SK-N-SH treated with all-trans-retinoic acid at 6 μM for 48 hours (cell line): ENCODE results near the gene NDUFB7.

Source experiments
- ATAC-seq: fragments of 200-7000 bp; cut with Tn5 transposase; 3 replicates; pipeline ENCODE4 v1.9.1; 2020; ENCODE audit warnings: mild to moderate bottlenecking, moderate library complexity
- ARNTL ChIP-seq: fragments of 450-650 bp; formaldehyde crosslinking; IDR thresholded peaks from 2 replicates; pipeline ENCODE4 v1.5.0; 2020; ENCODE audit warnings: low read depth, mild to moderate bottlenecking, moderate library complexity, borderline replicate concordance
- BACH2 ChIP-seq: fragments of 250-450 bp; sonication (Bioruptor Pico); IDR thresholded peaks from 2 replicates; pipeline ENCODE4 v1.9.0; 2021; ENCODE audit warnings: mild to moderate bottlenecking, borderline replicate concordance
- CREB5 ChIP-seq: fragments of 250-450 bp; sonication (Bioruptor Pico); IDR thresholded peaks from 2 replicates; pipeline ENCODE4 v1.5.1; 2020; ENCODE audit warnings: low read depth, mild to moderate bottlenecking, moderate library complexity
- CSDC2 ChIP-seq: fragments of 250-450 bp; sonication (Bioruptor Pico); IDR thresholded peaks from 2 replicates; pipeline ENCODE4 v1.5.0; 2020; ENCODE audit warnings: mild to moderate bottlenecking, moderate library complexity
- ESRRG ChIP-seq: fragments of 250-450 bp; sonication (Bioruptor Pico); IDR thresholded peaks from 2 replicates; pipeline ENCODE4 v1.6.1; 2021; ENCODE audit warnings: mild to moderate bottlenecking
- GLIS3 ChIP-seq: fragments of 250-450 bp; sonication (Bioruptor Pico); IDR thresholded peaks from 2 replicates; pipeline ENCODE4 v1.5.0; 2020; ENCODE audit warnings: mild to moderate bottlenecking, moderate library complexity
- ISL1 ChIP-seq: fragments of 250-450 bp; sonication (Bioruptor Pico); IDR thresholded peaks from 2 replicates; pipeline ENCODE4 v2.1.2; 2022; ENCODE audit warnings: mild to moderate bottlenecking, moderate library complexity
- OSR1 ChIP-seq: fragments of 250-450 bp; sonication (Bioruptor Pico); IDR thresholded peaks from 2 replicates; pipeline ENCODE4 v1.8.0; 2022; ENCODE audit warnings: moderate library complexity, mild to moderate bottlenecking, inconsistent platforms
- POU6F1 ChIP-seq: fragments of 250-450 bp; sonication (Bioruptor Pico); IDR thresholded peaks from 2 replicates; pipeline ENCODE4 v1.8.0; 2021; ENCODE audit warnings: low read depth, mild to moderate bottlenecking, moderate library complexity, borderline replicate concordance
- RARB ChIP-seq: fragments of 250-450 bp; sonication (Bioruptor Pico); IDR thresholded peaks from 2 replicates; pipeline ENCODE4 v1.8.0; 2021; ENCODE audit warnings: mild to moderate bottlenecking, moderate library complexity
- SNAI2 ChIP-seq: fragments of 250-450 bp; sonication (Bioruptor Pico); IDR thresholded peaks from 2 replicates; pipeline ENCODE4 v1.5.0; 2020; ENCODE audit warnings: mild to moderate bottlenecking, moderate library complexity
- TCF4 ChIP-seq: fragments of 250-450 bp; sonication (Bioruptor Pico); IDR thresholded peaks from 2 replicates; pipeline ENCODE4 v1.8.0; 2021; ENCODE audit warnings: mild to moderate bottlenecking, moderate library complexity, borderline replicate concordance
- TSHZ2 ChIP-seq: fragments of 250-450 bp; sonication (Bioruptor Pico); IDR thresholded peaks from 2 replicates; pipeline ENCODE4 v1.5.0; 2020; ENCODE audit warnings: mild to moderate bottlenecking, moderate library complexity
- ZC3H10 ChIP-seq: fragments of 250-450 bp; sonication (Bioruptor Pico); IDR thresholded peaks from 2 replicates; pipeline ENCODE4 v1.5.1; 2021; ENCODE audit warnings: mild to moderate bottlenecking, moderate library complexity
- ZFP3 ChIP-seq: fragments of 250-450 bp; sonication (Bioruptor Pico); IDR thresholded peaks from 2 replicates; pipeline ENCODE4 v1.5.0; 2020; ENCODE audit warnings: mild to moderate bottlenecking, moderate library complexity
- ZFP30 ChIP-seq: fragments of 450-650 bp; formaldehyde crosslinking; IDR thresholded peaks from 2 replicates; pipeline ENCODE4 v1.5.0; 2022; ENCODE audit warnings: mild to moderate bottlenecking, moderate library complexity
- ZNF565 ChIP-seq: fragments of 450-650 bp; formaldehyde crosslinking; conservative IDR thresholded peaks from 2 replicates; pipeline ENCODE4 v1.5.0; 2020; ENCODE audit warnings: low read depth, mild to moderate bottlenecking, moderate library complexity
- ZNF70 ChIP-seq: fragments of 450-650 bp; formaldehyde crosslinking; IDR thresholded peaks from 2 replicates; pipeline ENCODE4 v1.5.0; 2020; ENCODE audit warnings: mild to moderate bottlenecking, moderate library complexity
- ZNF8 ChIP-seq: fragments of 450-650 bp; formaldehyde crosslinking; IDR thresholded peaks from 2 replicates; pipeline ENCODE4 v1.5.0; 2020; ENCODE audit warnings: mild to moderate bottlenecking, moderate library complexity
- TF ChIP-seq, protein P1 (sequence below): fragments of 250-450 bp; sonication (Bioruptor Pico); IDR thresholded peaks from 2 replicates; pipeline ENCODE4 v1.8.0; 2020; ENCODE audit warnings: mild to moderate bottlenecking, moderate library complexity, borderline replicate concordance
- TF ChIP-seq, protein P2 (sequence below): fragments of 250-450 bp; sonication (Bioruptor Pico); IDR thresholded peaks from 2 replicates; pipeline ENCODE4 v1.5.1; 2021; ENCODE audit warnings: mild to moderate bottlenecking, moderate library complexity

Gene NDUFB7

GRCh38 chr19:14562660-14563589, 8.9 kb downstream of the NDUFB7 start:
- no peak for ATAC-seq

GRCh38 chr19:14561847-14562351, 10.0 kb downstream of the NDUFB7 start:
- TF ChIP-seq ZNF8 (no peak), ARNTL (CRISPR knock-in tag) (no peak), CSDC2 (CRISPR knock-in tag) (no peak), OSR1 (no peak), ZNF70 (CRISPR knock-in tag) (no peak), CREB5 (no peak), ZC3H10 (no peak), ISL1 (CRISPR knock-in tag) (no peak), ZFP3 (CRISPR knock-in tag) (no peak), POU6F1 (no peak), TSHZ2 (CRISPR knock-in tag) (no peak), GLIS3 (CRISPR knock-in tag) (no peak), ZNF565 (CRISPR knock-in tag) (no peak), RARB (no peak), SNAI2 (no peak), TCF4 (CRISPR knock-in tag) (no peak)
- TF ChIP-seq, protein P1, sequence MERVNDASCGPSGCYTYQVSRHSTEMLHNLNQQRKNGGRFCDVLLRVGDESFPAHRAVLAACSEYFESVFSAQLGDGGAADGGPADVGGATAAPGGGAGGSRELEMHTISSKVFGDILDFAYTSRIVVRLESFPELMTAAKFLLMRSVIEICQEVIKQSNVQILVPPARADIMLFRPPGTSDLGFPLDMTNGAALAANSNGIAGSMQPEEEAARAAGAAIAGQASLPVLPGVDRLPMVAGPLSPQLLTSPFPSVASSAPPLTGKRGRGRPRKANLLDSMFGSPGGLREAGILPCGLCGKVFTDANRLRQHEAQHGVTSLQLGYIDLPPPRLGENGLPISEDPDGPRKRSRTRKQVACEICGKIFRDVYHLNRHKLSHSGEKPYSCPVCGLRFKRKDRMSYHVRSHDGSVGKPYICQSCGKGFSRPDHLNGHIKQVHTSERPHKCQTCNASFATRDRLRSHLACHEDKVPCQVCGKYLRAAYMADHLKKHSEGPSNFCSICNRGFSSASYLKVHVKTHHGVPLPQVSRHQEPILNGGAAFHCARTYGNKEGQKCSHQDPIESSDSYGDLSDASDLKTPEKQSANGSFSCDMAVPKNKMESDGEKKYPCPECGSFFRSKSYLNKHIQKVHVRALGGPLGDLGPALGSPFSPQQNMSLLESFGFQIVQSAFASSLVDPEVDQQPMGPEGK (CRISPR knock-in tag), result no peak
- TF ChIP-seq, protein P2, sequence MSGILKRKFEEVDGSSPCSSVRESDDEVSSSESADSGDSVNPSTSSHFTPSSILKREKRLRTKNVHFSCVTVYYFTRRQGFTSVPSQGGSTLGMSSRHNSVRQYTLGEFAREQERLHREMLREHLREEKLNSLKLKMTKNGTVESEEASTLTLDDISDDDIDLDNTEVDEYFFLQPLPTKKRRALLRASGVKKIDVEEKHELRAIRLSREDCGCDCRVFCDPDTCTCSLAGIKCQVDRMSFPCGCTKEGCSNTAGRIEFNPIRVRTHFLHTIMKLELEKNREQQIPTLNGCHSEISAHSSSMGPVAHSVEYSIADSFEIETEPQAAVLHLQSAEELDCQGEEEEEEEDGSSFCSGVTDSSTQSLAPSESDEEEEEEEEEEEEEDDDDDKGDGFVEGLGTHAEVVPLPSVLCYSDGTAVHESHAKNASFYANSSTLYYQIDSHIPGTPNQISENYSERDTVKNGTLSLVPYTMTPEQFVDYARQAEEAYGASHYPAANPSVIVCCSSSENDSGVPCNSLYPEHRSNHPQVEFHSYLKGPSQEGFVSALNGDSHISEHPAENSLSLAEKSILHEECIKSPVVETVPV (CRISPR knock-in tag), result no peak
- peak; percentile 72 for ATAC-seq

More at GRCh38 chr19:14562660-14563589, 8.9 kb downstream of the NDUFB7 start:
- TF ChIP-seq CREB5, result no peak
- TF ChIP-seq ISL1 (CRISPR knock-in tag), result no peak
- TF ChIP-seq, all 23 proteins: peak for 0

- ATAC-seq, result no peak
- TF ChIP-seq ZC3H10 (no peak), CREB5 (no peak), ZNF8 (no peak), ESRRG (CRISPR knock-in tag) (no peak), ZNF70 (CRISPR knock-in tag) (no peak), ZFP30 (no peak), ZNF565 (CRISPR knock-in tag) (no peak), GLIS3 (CRISPR knock-in tag) (no peak), BACH2 (CRISPR knock-in tag) (no peak), ZFP3 (CRISPR knock-in tag) (no peak), ISL1 (CRISPR knock-in tag) (no peak), OSR1 (no peak)
- TF ChIP-seq, protein P2 (CRISPR knock-in tag), result no peak
Measured at GRCh38 chr19:14561249-14561648, 10.6 kb downstream of the NDUFB7 start.
